GM13976 (cell line): ENCODE data around the gene PRMT7.

Source experiments
- DNase-seq: peaks from one replicate; pipeline ENCODE4 v3.0.0; 2012; ENCODE audit warnings: low spot score
- CTCF ChIP-seq: IDR thresholded peaks from 2 replicates; pipeline ENCODE4 v1.5.1; 2012; ENCODE audit warnings: borderline replicate concordance, mild to moderate bottlenecking; ENCODE audit not compliant: insufficient read depth; ENCODE audit errors: extremely low read depth, missing control alignments, control extremely low read depth
- in situ Hi-C: fragments of 300-500 bp; cut with MboI; formaldehyde crosslinking; loops from one replicate; pipeline ENCODE4 v1.12.0; 2022; ENCODE audit warnings: low sequenced_read_pairs, mixed read lengths, inconsistent platforms; ENCODE audit not compliant: unreplicated experiment

Gene PRMT7

GRCh38 chr16:68296693-68297092 lies 14.1 kb upstream of the PRMT7 start:
- in situ Hi-C loops, result no loop called here
- no peak for DNase-seq
- TF ChIP-seq CTCF, result no peak

GRCh38 chr16:68297908-68298307 lies 12.9 kb upstream of the PRMT7 start:
- no peak for TF ChIP-seq CTCF
- no peak for DNase-seq
- in situ Hi-C loops, result no loop called here

GRCh38 chr16:68298312-68298711 lies 12.5 kb upstream of the PRMT7 start:
- in situ Hi-C loops, result no loop called here
- DNase-seq, result no peak
- no peak for TF ChIP-seq CTCF

GRCh38 chr16:68298907-68299561 lies 11.8 kb upstream of the PRMT7 start:
- in situ Hi-C loops, result no loop called here
- no peak for DNase-seq
- TF ChIP-seq CTCF, result no peak

GRCh38 chr16:68299571-68300453 lies 11.0 kb upstream of the PRMT7 start:
- in situ Hi-C loops, result no loop called here
- no peak for TF ChIP-seq CTCF
- DNase-seq, result no peak

- DNase-seq, result no peak
- in situ Hi-C loops, result no loop called here
- TF ChIP-seq CTCF, result no peak
Measured at GRCh38 chr16:68300734-68301459, 9.9 kb upstream of the PRMT7 start.
